Ovary (tissue), 3 donors: ENCODE measurements around the gene COL18A1.

Experiments
- CTCF ChIP-seq, 3 donors: fragments of 450-650 bp in 2 of 3; fragments of 200-600 bp in 1 of 3; IDR thresholded peaks; one replicate each; pipeline versions ENCODE4 v1.5.1 to v1.8.0; 2016 to 2022; ENCODE audit warnings: antibody characterized with exemption in 3 of 3, mild to moderate bottlenecking in 1 of 3
- EP300 ChIP-seq: sonication (generic); formaldehyde crosslinking; IDR thresholded peaks from one replicate; pipeline ENCODE4 v1.6.1; 2017; ENCODE audit warnings: antibody characterized with exemption
- POLR2A ChIP-seq: fragments of 450-650 bp; IDR thresholded peaks from one replicate; pipeline ENCODE4 v1.6.1; 2017; ENCODE audit warnings: antibody characterized with exemption, mild to moderate bottlenecking, moderate library complexity
- donor health status: DM: no; HTN: no; CAD: no.

- no peak for TF ChIP-seq CTCF (IDR thresholded peaks at IDR 0.05)
- TF ChIP-seq POLR2A: no peak
- no peak for TF ChIP-seq EP300
Measured at GRCh38 chr21:45419162-45419561, 14.2 kb downstream of the COL18A1 start.
